Hematopoietic multipotent progenitor cell treated with erythropoietin and hydrocortisone succinate and interleukin-3 and kit ligand, for 17 days (in vitro differentiated cells): ENCODE results near the gene APLP2.

Experiments
- DNase-seq: peaks from one replicate; pipeline ENCODE4 v3.0.0-alpha.2; 2015; ENCODE audit warnings: low spot score

APLP2 gene

GRCh38 chr11:130118636-130119387 lies 49.1 kb downstream of the APLP2 start:
- no peak for DNase-seq

- DNase-seq: no peak
Observed at GRCh38 chr11:130120045-130120444, 50.4 kb downstream of the APLP2 start.

GRCh38 chr11:130121445-130121978 lies 51.8 kb downstream of the APLP2 start:
- no peak for DNase-seq

GRCh38 chr11:130122141-130122575 lies 52.5 kb downstream of the APLP2 start:
- DNase-seq: no peak

- no peak for DNase-seq
Observed at GRCh38 chr11:130123414-130124040, 53.8 kb downstream of the APLP2 start.

GRCh38 chr11:130124096-130124495 lies 54.4 kb downstream of the APLP2 start:
- DNase-seq: peak; percentile 65

GRCh38 chr11:130125638-130126037 lies 55.9 kb downstream of the APLP2 start:
- DNase-seq: no peak

GRCh38 chr11:130126516-130126915 lies 56.8 kb downstream of the APLP2 start:
- no peak for DNase-seq

- DNase-seq: no peak
Observed at GRCh38 chr11:130127509-130127908, 57.8 kb downstream of the APLP2 start.

- DNase-seq: no peak
Observed at GRCh38 chr11:130128626-130129025, 58.9 kb downstream of the APLP2 start.

- DNase-seq: no peak
Observed at GRCh38 chr11:130129922-130130321, 60.2 kb downstream of the APLP2 start.

- peak; percentile 88 for DNase-seq
Observed at GRCh38 chr11:130131961-130132850, 62.5 kb downstream of the APLP2 start.

GRCh38 chr11:130133716-130134115 lies 64.0 kb downstream of the APLP2 start:
- DNase-seq: no peak

- DNase-seq: no peak
Observed at GRCh38 chr11:130136107-130136506, 66.4 kb downstream of the APLP2 start.

- DNase-seq: no peak
Observed at GRCh38 chr11:130137999-130138398, 68.3 kb downstream of the APLP2 start.

GRCh38 chr11:130139401-130139800 lies 69.7 kb downstream of the APLP2 start:
- no peak for DNase-seq

- no peak for DNase-seq
Observed at GRCh38 chr11:130141561-130142341, 72.1 kb downstream of the APLP2 start.

- DNase-seq: no peak
Observed at GRCh38 chr11:130144141-130144540, 74.4 kb downstream of the APLP2 start.

- DNase-seq: no peak
Observed at GRCh38 chr11:130144861-130145281, 75.2 kb downstream of the APLP2 start.

- DNase-seq: no peak
Observed at GRCh38 chr11:130145311-130145812, 75.7 kb downstream of the APLP2 start.
